Measurements from ENCODE around the gene PTBP1. TPM values are rescaled to one million over a fixed set of nuclear protein-coding genes. Genes with fewer than 3 reads are reported as not detected.

Gene PTBP1
- total and polyA plus RNA-seq, 9 of the 15 experiments (the other 6 are each of a cell fraction or from before 2014, with no cell fraction given), result 14.0 to 759 (median 234) TPM

DNA sequence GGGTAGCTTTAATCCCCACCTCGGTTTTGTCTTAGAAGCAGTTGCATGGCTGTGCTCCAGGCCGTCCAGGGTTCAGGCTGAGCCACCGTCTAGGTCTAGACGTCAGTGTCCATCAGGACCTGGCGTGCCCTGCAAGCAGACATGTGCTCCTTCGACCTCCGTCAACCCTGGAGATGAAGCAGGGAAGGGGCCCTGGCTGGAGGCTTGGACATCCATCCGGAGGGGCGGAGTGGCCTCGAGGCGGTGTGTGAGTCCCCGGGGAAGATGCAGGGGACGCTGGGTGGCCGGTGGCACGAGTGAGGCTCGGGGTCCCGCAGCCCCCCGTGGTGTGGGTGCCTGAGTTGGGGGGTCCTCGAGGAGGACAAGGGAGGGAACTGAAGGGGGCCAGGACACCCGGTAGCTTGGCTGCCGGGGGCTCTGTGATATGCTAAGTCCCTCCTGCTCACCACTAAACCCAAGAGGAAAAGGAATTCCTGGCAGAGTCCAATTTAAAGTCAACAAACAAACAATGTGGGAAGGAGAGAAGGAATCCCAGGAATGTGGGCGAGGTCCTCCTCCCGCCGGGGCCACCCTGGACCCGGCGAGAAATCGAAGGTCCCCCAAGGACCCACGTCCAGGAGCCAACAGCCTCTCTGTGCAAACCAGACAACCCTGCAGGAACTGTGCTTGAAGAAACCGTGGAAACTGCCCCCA, 14.9 kb upstream of the PTBP1 start (continued):
- TF ChIP-seq, protein P1, sequence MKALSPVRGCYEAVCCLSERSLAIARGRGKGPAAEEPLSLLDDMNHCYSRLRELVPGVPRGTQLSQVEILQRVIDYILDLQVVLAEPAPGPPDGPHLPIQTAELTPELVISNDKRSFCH (CRISPR knock-in tag; IDR thresholded peaks at IDR 0.05), result no peak
- TF ChIP-seq, protein P1 (tag; IDR thresholded peaks at IDR 0.05), result no peak
- no peak for TF ChIP-seq MAZ (CRISPR knock-in tag; conservative IDR thresholded peaks at IDR 0.05 in 1 of 2, IDR thresholded peaks at IDR 0.05 in 1 of 2)

DNA sequence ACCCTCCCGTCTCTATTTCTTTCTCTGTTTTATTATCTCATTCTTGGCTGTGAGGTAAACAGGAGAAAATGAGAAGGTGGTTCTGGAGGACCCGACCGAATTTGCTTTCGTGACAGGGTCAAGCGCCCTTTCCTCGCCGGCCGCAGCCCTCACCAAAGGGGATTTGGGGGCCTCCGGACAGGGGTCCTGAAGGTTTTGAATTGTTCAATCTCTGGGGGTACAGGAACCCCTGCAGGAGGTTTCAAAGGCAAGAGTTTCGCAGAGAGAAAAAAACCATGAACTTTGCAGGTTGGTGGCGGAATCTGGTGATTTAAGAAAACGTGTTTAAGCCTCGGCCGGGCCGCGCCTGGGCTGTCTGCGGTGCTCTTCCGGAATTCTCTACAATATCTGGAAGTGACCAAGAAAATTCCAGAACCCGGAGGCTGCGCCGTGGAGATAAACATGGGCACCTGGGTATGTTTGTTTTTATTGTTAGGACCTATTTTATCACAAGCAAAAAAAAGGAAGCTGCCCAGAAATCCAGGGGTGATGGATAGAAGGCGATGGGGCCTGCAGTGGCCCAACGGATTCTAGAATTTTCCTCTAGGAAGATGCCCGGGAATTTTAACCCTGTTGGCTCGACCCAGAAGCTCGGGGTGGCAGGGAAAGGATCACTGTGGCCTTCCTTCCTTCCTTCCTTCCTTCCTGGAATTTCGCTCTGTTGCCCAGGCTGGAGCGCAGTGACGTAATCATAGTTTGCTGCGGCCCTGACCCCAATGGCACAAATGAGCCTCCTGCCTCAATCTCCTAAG, 14.2 kb upstream of the PTBP1 start:
- DNase-seq (ENCODE audit: extremely low read depth in 1 of 4, low spot score in 3 of 4) (no peak), ATAC-seq (no peak), FAIRE-seq (no peak)
- Histone ChIP-seq H3K9me3 (replicated peaks; ENCODE audit: control insufficient read depth, insufficient read depth, low read depth, low read length) (no peaks in the 10 kb centered on the region), H3K79me2 (ENCODE audit: control insufficient read depth, insufficient read depth, low read length) (no peaks in the 10 kb centered on the region), H3K9ac (ENCODE audit: insufficient read depth in 1 of 2, low read depth in 2 of 2, low read length in 2 of 2) (no peak overlapping the region; a peak in 1 of 4 replicates), H4K20me1 (replicated peaks; ENCODE audit: control insufficient read depth, insufficient read depth, low read length) (no peaks in the 10 kb centered on the region), H3K27ac (ENCODE audit: extremely low read depth, low read depth, low read length) (no peak overlapping the region), H3K36me3 (ENCODE audit: control insufficient read depth, insufficient read depth, low read length) (no peaks in the 10 kb centered on the region), H2AFZ (ENCODE audit: low read depth, low read length) (no peak overlapping the region), H3K9me1 (ENCODE audit: control insufficient read depth, insufficient read depth, low read length) (no peaks in the 10 kb centered on the region), H3K4me3 (no peak overlapping the region), H3K27me3 (ENCODE audit: control insufficient read depth in 2 of 2, insufficient read depth in 2 of 2, low read length in 2 of 2) (no peaks in the 10 kb centered on the region), H3K4me2 (ENCODE audit: insufficient read depth, low read length) (no peak overlapping the region), H3K4me1 (replicated peaks in 1 of 2; ENCODE audit: control insufficient read depth in 2 of 2, insufficient read depth in 2 of 2, low read length in 2 of 2) (peaks cover 0 to 32% of the 10 kb centered on the region in 2 experiments; a peak in 2 of 5 replicates)
- POLR2A ChIA-PET, result no interaction called here
- CTCF ChIA-PET (ENCODE audit: low intra/inter-chr PET ratio), result no interaction called here
- in situ Hi-C loops (cut with MboI), result no loop called here
- 76% methylated on average over 28 of the region's 30 CpGs for WGBS (ENCODE audit: insufficient coverage, low coverage, missing lambda C conversion rate)
- BruUV-seq (replicated peaks), result no TSS peak
- intact Hi-C loops (cut with micrococcal nuclease), result no loop called here
- TF ChIP-seq ZKSCAN8 (CRISPR knock-in tag; IDR thresholded peaks at IDR 0.05), result no peak
- TF ChIP-seq, protein P2, sequence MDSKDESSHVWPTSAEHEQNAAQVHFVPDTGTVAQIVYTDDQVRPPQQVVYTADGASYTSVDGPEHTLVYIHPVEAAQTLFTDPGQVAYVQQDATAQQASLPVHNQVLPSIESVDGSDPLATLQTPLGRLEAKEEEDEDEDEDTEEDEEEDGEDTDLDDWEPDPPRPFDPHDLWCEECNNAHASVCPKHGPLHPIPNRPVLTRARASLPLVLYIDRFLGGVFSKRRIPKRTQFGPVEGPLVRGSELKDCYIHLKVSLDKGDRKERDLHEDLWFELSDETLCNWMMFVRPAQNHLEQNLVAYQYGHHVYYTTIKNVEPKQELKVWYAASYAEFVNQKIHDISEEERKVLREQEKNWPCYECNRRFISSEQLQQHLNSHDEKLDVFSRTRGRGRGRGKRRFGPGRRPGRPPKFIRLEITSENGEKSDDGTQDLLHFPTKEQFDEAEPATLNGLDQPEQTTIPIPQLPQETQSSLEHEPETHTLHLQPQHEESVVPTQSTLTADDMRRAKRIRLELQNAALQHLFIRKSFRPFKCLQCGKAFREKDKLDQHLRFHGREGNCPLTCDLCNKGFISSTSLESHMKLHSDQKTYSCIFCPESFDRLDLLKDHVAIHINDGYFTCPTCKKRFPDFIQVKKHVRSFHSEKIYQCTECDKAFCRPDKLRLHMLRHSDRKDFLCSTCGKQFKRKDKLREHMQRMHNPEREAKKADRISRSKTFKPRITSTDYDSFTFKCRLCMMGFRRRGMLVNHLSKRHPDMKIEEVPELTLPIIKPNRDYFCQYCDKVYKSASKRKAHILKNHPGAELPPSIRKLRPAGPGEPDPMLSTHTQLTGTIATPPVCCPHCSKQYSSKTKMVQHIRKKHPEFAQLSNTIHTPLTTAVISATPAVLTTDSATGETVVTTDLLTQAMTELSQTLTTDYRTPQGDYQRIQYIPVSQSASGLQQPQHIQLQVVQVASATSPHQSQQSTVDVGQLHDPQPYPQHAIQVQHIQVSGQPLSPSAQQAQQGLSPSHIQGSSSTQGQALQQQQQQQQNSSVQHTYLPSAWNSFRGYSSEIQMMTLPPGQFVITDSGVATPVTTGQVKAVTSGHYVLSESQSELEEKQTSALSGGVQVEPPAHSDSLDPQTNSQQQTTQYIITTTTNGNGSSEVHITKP (IDR thresholded peaks at IDR 0.05; ENCODE audit: partially characterized antibody), result no peak
- no peak for TF ChIP-seq PURB (CRISPR knock-in tag; IDR thresholded peaks at IDR 0.05; ENCODE audit: low read depth)
- TF ChIP-seq, protein P3, sequence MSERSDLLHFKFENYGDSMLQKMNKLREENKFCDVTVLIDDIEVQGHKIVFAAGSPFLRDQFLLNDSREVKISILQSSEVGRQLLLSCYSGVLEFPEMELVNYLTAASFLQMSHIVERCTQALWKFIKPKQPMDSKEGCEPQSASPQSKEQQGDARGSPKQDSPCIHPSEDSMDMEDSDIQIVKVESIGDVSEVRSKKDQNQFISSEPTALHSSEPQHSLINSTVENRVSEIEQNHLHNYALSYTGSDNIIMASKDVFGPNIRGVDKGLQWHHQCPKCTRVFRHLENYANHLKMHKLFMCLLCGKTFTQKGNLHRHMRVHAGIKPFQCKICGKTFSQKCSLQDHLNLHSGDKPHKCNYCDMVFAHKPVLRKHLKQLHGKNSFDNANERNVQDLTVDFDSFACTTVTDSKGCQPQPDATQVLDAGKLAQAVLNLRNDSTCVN (CRISPR knock-in tag; IDR thresholded peaks at IDR 0.05), result no peak
- TF ChIP-seq, protein P4, sequence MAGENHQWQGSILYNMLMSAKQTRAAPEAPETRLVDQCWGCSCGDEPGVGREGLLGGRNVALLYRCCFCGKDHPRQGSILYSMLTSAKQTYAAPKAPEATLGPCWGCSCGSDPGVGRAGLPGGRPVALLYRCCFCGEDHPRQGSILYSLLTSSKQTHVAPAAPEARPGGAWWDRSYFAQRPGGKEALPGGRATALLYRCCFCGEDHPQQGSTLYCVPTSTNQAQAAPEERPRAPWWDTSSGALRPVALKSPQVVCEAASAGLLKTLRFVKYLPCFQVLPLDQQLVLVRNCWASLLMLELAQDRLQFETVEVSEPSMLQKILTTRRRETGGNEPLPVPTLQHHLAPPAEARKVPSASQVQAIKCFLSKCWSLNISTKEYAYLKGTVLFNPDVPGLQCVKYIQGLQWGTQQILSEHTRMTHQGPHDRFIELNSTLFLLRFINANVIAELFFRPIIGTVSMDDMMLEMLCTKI (IDR thresholded peaks at IDR 0.05; ENCODE audit: partially characterized antibody), result no peak
- TF ChIP-seq LARP7 (IDR thresholded peaks at IDR 0.05), result no peak

All from K562 (cell line).